ENCODE results near the gene KIF11.
A peak's percentile ranks its signal among the peaks of the same experiment; 100 is the strongest.
"Not testable (repeated sequence)": the region's sequence is repeated elsewhere in the genome, so short reads cannot be mapped to it uniquely, and the experiment has no call there.

Gene KIF11

GRCh38 chr10:92573091-92573797, 19.7 kb upstream of the KIF11 start:
- DNase-seq (ENCODE audit: low read depth), result no peak
- H3K4me3 ChIP-seq (ENCODE audit: low read depth, low read length), result peak overlapping the region; percentile 61
- TF ChIP-seq, protein P1, sequence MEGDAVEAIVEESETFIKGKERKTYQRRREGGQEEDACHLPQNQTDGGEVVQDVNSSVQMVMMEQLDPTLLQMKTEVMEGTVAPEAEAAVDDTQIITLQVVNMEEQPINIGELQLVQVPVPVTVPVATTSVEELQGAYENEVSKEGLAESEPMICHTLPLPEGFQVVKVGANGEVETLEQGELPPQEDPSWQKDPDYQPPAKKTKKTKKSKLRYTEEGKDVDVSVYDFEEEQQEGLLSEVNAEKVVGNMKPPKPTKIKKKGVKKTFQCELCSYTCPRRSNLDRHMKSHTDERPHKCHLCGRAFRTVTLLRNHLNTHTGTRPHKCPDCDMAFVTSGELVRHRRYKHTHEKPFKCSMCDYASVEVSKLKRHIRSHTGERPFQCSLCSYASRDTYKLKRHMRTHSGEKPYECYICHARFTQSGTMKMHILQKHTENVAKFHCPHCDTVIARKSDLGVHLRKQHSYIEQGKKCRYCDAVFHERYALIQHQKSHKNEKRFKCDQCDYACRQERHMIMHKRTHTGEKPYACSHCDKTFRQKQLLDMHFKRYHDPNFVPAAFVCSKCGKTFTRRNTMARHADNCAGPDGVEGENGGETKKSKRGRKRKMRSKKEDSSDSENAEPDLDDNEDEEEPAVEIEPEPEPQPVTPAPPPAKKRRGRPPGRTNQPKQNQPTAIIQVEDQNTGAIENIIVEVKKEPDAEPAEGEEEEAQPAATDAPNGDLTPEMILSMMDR (IDR thresholded peaks at IDR 0.05; ENCODE audit: control insufficient read depth, extremely low read depth, insufficient read depth), result 0 out of 2 replicates have a peak, but pooled peaks have one; percentile 20

DNA sequence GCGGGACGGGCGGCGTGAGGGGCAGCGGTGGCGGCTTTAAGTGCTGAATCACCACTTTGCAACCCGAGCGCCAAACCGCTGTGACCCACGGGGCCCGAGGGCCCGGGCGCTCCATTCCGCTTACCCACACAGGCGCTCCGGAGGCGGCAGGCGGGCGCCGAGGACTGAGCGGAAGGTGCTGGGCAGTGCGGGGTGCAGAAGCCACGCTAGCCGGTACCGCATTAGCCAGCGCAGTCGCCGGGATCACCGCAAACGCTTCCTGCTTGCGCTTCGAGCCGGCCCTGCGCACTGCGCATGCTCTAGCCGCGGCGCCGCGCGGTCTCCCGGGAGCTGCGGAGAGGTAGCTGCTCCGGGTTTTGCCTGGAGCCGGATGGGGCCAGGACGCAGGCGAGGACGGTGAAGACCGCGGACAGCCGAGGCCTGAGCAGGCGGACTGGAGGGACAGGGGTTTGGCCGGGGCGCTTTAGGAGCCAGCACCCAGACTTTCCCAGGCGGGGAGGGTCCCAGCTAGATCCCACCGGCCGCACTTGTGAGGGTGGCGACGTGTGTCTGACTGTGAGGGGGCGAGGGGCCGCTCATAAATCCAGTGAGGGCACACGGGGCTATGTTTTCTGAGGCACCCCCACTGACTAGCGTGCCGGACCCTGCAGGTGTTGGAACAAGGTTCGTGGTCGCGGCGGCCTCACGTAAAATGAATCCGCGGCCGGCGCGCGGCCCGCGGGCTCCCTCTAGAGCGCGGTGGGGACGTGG, 19.0 kb upstream of the KIF11 start, which contains the start of gene IDE:
IDE (minus strand) TSS at position 296 of the 750 bp plus-strand sequence; CDS start at position 222, 74 bp downstream.
- TF ChIP-seq, protein P1 (IDR thresholded peaks at IDR 0.05; ENCODE audit: control insufficient read depth, extremely low read depth, insufficient read depth), result peak; percentile 99
- DNase-seq (ENCODE audit: low read depth), result peak; percentile 71
- H3K4me3 ChIP-seq (ENCODE audit: low read depth, low read length), result peak within 1 kb of the TSS; percentile 61

GRCh38 chr10:92574548-92575261, 18.2 kb upstream of the KIF11 start:
- TF ChIP-seq, protein P1 (IDR thresholded peaks at IDR 0.05; ENCODE audit: control insufficient read depth, extremely low read depth, insufficient read depth), result peak; percentile 26
- peak overlapping the region; percentile 61 for H3K4me3 ChIP-seq (ENCODE audit: low read depth, low read length)
- DNase-seq (ENCODE audit: low read depth), result no peak

- no peak overlapping the region for H3K4me3 ChIP-seq (ENCODE audit: low read depth, low read length)
- TF ChIP-seq, protein P1 (IDR thresholded peaks at IDR 0.05; ENCODE audit: control insufficient read depth, extremely low read depth, insufficient read depth), result no peak
- DNase-seq (ENCODE audit: low read depth), result no peak
These were observed 17.0 kb upstream of the KIF11 start for GRCh38 chr10:92575961-92576360.

GRCh38 chr10:92582347-92582746, 10.6 kb upstream of the KIF11 start:
- not testable (repeated sequence) for H3K4me3 ChIP-seq (ENCODE audit: low read depth, low read length); DNase-seq (ENCODE audit: low read depth)

- TF ChIP-seq, protein P1 (IDR thresholded peaks at IDR 0.05; ENCODE audit: control insufficient read depth, extremely low read depth, insufficient read depth), result peak; percentile 36
- no peak for DNase-seq (ENCODE audit: low read depth)
- peak overlapping the region; percentile 98 for H3K4me3 ChIP-seq (ENCODE audit: low read depth, low read length)
These were observed 2.0 kb upstream of the KIF11 start for GRCh38 chr10:92590623-92591549.

Data from LNCaP clone FGC (cell line).